GM12875 (cell line): Measurements from ENCODE around the gene MORN1.

ENCODE experiments used
- H3K4me3 ChIP-seq: one replicate; pipeline ENCODE4 v1.5.1; 2011; ENCODE audit warnings: low read depth, low read length, control low read depth
- TF ChIP-seq, protein P1 (sequence below): IDR thresholded peaks from 2 replicates; pipeline ENCODE4 v1.5.1; 2011; ENCODE audit warnings: low read depth, mild to moderate bottlenecking, control low read depth, inconsistent platforms, low read length, moderate library complexity, borderline replicate concordance; ENCODE audit not compliant: insufficient read depth

Gene MORN1

DNA sequence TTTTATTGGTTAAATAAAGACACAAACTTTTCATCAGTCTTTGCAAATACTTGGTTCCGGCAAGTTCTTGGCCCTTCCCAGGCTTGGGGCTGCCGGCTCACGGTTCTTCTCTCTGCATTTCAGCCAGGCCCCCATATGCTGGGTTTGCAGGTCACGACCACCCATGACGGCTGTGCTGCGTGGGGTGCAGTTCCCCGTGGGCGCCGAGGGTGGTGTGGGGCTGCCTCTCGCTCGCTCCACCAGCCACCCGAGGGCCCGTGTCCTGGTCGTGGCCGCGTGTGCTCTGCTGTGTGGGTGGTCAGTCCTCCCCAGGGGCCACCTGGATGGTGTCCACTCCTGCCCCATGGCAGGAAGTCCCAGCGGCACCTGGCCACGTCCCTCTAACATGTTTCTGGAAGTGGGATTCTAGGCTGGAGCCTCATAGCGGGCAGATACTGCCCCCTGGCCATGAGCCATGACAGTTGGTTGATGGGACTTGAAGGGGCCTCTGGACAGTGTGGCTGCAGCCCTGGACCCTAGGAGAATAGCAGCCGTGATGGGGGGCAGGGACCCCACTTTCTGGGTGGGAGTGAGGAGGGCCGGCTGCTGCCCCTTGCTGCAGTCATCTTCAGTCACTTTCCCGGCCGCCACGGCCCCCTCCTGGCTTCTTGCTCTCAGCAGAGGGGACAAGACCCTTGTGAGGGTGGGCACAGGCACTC lies 117.0 kb downstream of the MORN1 start:
- H3K4me3 ChIP-seq, result no peak overlapping the region
- TF ChIP-seq, protein P1, sequence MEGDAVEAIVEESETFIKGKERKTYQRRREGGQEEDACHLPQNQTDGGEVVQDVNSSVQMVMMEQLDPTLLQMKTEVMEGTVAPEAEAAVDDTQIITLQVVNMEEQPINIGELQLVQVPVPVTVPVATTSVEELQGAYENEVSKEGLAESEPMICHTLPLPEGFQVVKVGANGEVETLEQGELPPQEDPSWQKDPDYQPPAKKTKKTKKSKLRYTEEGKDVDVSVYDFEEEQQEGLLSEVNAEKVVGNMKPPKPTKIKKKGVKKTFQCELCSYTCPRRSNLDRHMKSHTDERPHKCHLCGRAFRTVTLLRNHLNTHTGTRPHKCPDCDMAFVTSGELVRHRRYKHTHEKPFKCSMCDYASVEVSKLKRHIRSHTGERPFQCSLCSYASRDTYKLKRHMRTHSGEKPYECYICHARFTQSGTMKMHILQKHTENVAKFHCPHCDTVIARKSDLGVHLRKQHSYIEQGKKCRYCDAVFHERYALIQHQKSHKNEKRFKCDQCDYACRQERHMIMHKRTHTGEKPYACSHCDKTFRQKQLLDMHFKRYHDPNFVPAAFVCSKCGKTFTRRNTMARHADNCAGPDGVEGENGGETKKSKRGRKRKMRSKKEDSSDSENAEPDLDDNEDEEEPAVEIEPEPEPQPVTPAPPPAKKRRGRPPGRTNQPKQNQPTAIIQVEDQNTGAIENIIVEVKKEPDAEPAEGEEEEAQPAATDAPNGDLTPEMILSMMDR, result no peak

DNA sequence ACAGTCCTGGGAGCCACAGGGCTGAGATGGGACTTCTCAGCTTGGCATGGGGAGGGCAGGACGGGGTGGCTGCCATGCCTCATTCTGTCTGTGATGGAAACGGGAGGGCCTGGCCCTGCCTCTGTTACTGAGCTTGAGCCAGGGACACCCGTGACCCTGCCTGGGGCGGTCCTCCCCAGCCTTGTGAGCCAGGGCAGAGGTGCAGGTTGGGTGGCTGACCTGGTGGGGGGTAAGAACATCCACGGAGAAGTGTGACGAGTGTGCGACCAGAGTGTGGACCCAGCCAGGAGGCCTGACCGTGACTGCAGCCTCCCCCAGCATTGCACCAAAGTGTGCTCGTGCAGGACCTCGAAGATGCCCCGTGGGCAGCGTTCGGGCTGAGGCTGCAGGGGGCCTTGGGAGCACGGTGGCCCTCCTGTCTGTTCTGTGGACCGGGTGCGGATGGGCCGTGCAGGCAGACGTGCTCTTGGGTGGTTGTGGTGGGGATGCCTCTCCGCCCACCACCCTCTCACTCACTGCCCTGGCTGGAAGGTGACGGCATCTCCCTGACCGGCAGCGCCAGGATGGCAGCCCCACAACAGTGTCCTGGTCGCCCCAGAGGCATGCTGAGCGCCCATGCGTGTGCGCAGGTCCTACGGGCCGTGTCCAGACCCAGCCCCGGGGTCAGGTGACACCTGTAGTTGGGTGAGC lies 117.8 kb downstream of the MORN1 start:
- no peak overlapping the region for H3K4me3 ChIP-seq
- TF ChIP-seq, protein P1, result no peak

DNA sequence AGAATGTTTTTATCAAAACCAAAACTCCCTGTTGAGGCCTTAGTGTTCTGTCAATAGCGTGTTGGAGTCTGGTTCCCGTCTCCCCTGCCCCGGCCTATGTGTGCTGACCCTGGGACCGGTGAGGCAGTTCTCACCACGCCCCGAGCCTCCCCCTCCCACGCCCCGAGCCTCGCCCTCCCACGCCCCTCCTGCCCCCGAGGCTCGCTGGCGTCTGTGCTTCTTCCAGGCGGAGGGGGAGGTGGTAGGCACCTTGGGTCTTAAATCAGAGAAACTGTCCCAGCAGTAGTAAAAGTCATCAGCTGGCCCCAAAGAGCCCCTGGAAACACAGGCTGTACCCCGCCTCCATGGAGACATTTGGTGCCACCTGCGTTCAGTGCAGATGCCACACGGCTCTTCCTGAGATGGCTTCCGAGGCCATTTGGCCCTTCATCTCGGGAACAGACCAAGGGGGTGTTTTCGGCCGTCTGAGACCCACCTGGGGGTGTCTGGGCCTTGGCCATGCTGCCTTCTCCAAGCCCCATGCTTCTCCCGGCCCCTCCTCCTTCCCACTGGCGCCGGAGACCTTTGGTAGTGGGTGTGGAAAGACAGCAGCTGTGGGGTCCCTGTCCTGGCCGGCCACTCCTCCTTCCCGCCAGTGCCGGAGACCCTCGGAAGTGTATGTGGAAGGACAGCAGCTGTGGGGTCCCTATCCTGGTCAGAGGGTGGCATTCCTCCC lies 118.5 kb downstream of the MORN1 start:
- no peak overlapping the region for H3K4me3 ChIP-seq
- TF ChIP-seq, protein P1, result no peak

DNA sequence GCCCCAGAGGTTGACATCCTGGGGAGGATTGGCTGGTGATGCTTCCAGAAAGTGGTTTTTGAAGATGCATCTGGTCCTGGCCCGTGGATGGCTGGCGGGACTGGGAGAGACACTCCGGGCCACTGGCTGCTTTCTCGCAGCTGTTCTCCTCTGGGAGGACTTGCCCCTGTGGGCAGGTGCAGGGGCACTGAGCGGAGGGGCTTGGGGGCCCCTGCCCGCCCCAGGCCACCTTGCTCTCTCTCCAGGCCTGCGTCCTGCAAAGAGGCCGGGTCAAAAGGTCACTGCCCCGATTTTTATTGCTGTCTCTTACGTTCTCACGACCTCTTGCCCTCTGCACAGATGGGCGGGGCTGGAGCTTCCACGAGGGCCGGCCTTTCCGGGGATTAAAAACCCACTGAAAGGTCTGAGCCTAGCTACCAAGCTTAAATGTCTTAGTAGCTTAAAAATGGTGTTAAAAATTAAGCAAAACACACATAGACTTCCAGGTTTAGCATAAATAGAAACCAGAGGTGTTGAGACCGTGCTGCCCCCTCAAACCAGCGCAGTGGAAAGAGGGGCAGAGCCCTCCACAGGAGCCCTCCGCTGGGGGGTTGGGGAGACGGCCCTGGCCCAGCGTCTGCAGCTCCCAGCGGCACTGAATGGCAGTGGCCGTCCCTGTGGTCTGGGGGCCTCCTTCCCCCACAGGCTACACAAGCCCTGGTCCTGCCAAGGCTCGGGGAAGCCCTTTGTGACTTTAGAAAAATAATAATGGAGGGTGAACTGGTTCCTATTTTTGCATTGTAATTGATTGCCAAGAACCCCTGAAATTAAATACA lies 119.3 kb downstream of the MORN1 start:
- no peak overlapping the region for H3K4me3 ChIP-seq
- TF ChIP-seq, protein P1, result no peak
